GM23338 (cell line): ENCODE results near the gene HS6ST3.

Source experiments
- CREB1 ChIP-seq: fragments of 250-450 bp; sonication (Bioruptor Pico); IDR thresholded peaks from 2 replicates; pipeline ENCODE4 v1.5.0; 2020; ENCODE audit warnings: low read depth, mild to moderate bottlenecking, moderate library complexity
- EZH2 ChIP-seq: fragments of 200-600 bp; sonication (generic); IDR thresholded peaks from one replicate; pipeline ENCODE4 v1.8.0; 2017; ENCODE audit warnings: antibody characterized with exemption, mild to moderate bottlenecking, low read depth; ENCODE audit not compliant: unreplicated experiment
- TF ChIP-seq, protein P1 (sequence below), 2 experiments: fragments of 200-600 bp in 1 of 2; sonication (generic) in 1 of 2; conservative IDR thresholded peaks; 2 replicates each; pipeline versions ENCODE4 v1.5.1 to v1.6.1; 2016 to 2017; ENCODE audit warnings: antibody characterized with exemption in 2 of 2, low read depth in 2 of 2, mild to moderate bottlenecking in 2 of 2, moderate library complexity in 1 of 2

DNA sequence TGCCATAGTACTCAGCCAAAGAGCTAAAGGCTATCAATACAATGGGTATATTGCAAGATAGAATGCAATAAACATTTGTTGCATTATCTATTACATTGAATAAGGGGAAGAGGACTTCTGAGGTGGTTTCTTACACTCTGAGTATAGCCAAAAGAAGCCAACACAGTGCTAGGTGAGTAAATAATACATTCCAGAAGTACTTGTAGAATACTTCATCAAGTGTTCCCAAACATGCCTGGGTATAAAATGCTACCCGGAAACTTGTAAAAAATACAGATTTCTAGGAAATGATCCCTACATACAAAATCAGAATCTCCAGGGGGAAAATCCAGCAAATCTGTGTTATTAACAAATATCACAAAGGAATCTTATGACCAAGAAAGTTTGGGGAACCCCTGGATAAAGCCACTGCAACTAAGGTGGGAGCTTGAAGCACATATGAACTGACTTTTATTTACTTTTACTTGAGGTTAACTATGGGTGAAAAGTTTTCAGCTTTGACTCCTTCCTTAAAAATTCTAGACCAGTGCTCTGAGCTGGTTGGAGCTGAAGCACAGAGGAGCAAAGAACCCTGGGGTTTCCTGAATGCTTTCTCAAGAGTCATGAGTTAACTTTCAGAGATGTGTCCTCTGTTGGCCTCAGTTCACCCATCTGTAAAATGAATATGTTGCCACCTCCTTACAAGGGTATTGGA is 768.4 kb downstream of the HS6ST3 start:
- TF ChIP-seq, protein P1, sequence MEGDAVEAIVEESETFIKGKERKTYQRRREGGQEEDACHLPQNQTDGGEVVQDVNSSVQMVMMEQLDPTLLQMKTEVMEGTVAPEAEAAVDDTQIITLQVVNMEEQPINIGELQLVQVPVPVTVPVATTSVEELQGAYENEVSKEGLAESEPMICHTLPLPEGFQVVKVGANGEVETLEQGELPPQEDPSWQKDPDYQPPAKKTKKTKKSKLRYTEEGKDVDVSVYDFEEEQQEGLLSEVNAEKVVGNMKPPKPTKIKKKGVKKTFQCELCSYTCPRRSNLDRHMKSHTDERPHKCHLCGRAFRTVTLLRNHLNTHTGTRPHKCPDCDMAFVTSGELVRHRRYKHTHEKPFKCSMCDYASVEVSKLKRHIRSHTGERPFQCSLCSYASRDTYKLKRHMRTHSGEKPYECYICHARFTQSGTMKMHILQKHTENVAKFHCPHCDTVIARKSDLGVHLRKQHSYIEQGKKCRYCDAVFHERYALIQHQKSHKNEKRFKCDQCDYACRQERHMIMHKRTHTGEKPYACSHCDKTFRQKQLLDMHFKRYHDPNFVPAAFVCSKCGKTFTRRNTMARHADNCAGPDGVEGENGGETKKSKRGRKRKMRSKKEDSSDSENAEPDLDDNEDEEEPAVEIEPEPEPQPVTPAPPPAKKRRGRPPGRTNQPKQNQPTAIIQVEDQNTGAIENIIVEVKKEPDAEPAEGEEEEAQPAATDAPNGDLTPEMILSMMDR (conservative IDR thresholded peaks at IDR 0.05; ENCODE audit: low read depth in 2 of 2) = no peak
- TF ChIP-seq CREB1 (no peak), EZH2 (no peak)
